ENCODE measurements around the gene GALE. TPM values are rescaled to one million over a fixed set of nuclear protein-coding genes. Genes with fewer than 3 reads are reported as not detected.

The GALE gene
- 7.6 and 9.9 TPM in 2 replicates for polyA plus RNA-seq

DNA sequence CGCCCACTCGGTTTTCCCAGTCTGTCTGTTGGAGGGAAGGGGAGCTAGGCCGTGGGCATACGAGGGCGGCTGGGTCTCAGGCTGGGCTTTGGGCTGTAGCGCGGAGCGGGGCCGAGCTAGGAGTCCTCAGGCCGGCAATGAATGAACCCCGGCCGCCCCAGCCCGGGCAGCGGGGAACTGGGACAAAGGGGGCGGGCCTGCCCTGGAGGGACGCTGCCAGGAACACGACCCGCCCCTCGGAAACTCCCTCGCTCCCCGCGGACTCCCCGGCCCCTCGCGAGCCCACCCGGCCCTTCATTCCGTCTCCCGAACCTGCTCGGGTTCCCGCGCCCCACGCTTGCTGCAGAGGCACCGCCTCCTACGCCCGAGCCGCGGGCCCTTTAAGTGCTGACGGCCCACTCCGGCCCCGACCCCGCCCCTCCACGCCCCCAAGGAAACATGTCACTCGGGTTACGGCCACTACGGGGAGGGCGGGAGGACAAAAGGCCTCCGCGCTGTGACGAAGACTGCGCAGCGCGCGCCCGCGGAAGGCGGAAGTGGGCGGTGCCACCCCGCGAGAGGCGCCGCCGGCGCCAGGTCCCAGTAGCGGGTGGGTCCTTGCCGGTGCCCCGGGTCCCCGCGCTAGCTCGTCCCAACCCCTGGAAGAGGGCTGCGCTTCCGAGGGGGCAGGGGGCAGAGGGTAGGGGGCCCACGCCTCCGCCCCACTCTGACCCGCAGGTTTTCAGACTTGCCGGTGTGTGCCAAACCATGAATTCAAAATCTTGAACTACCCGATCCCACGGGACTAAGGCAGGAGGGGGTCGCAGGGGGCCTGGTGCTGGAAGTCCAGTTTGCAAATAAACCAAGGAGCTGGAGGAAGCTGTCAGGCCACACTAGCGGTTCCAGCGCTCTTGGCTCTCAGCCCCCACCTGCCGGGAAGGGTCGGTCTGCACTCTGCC lies at the start of gene GALE:
Gene GALE (minus strand): TSS at position 355 of the 938 bp plus-strand sequence. CDS start 1,747 bp downstream, outside the sequence.

GRCh38 chr1:23825076-23825761 lies 24.7 kb upstream of the GALE start, which contains the start of gene HMGCL:
HMGCL (minus strand) TSS chr1:23825429; CDS start chr1:23825415, 14 bp downstream.

GRCh38 chr1:23790696-23791515 lies 9.6 kb downstream of the GALE start, which contains the start of gene LYPLA2:
LYPLA2 (plus strand) TSS chr1:23791145; CDS start chr1:23792683, 1,538 bp downstream.

GRCh38 chr1:23777979-23778814 lies 22.4 kb downstream of the GALE start, which contains the start of gene PITHD1:
PITHD1 (plus strand) TSS chr1:23778418; CDS start chr1:23778516, 98 bp downstream.

Other genes starting within 250 kb of the GALE start
- 1.3 TPM in 1 of 2 replicates, not detected in the other for gene ID3, start 241.3 kb downstream of the GALE start, polyA plus RNA-seq
- gene RPL11, start 108.9 kb downstream of the GALE start, polyA plus RNA-seq, result 466 and 532 TPM in 2 replicates
- 8.4 and 10.1 TPM in 2 replicates for gene ELOA, start 57.3 kb downstream of the GALE start, polyA plus RNA-seq
- gene PITHD1, start 22.3 kb downstream of the GALE start, polyA plus RNA-seq, result 96.6 and 127 TPM in 2 replicates
- 2.5 and 3.6 TPM in 2 replicates for gene LYPLA2, start 9.6 kb downstream of the GALE start, polyA plus RNA-seq
- 8.6 and 20.7 TPM in 2 replicates for gene HMGCL, start 24.7 kb upstream of the GALE start, polyA plus RNA-seq
- 23.3 and 23.5 TPM in 2 replicates for gene FUCA1, start 67.5 kb upstream of the GALE start, polyA plus RNA-seq
- gene CNR2, start 112.6 kb upstream of the GALE start, polyA plus RNA-seq, result not detected in 2 replicates
- 85.7 and 101 TPM in 2 replicates for gene PNRC2, start 159.1 kb upstream of the GALE start, polyA plus RNA-seq
- 77.6 and 90.2 TPM in 2 replicates for gene SRSF10, start 179.6 kb upstream of the GALE start, polyA plus RNA-seq